SU-DHL-6 (cell line): ENCODE measurements around the gene LDB3.

Experiments
- H2AFZ ChIP-seq: fragments of 200-600 bp; sonication (generic); 2 replicates; pipeline ENCODE4 v1.6.1; 2014; ENCODE audit warnings: low read depth, mild to moderate bottlenecking, moderate library complexity, mixed read lengths, antibody characterized with exemption, low read length; ENCODE audit not compliant: severe bottlenecking
- H3F3A ChIP-seq: fragments of 200-600 bp; shearing (Covaris generic); 2 replicates; pipeline ENCODE4 v1.6.0; 2016; ENCODE audit warnings: antibody characterized with exemption, mild to moderate bottlenecking; ENCODE audit not compliant: insufficient read depth
- H3K27ac ChIP-seq: fragments of 200-600 bp; sonication (generic); 2 replicates; pipeline ENCODE4 v1.5.1; 2016; ENCODE audit warnings: low read depth, mild to moderate bottlenecking, low read length, moderate library complexity, mixed read lengths
- H3K27me3 ChIP-seq: fragments of 200-600 bp; sonication (generic), shearing (Covaris generic); 2 replicates; pipeline ENCODE4 v1.6.0; 2014; ENCODE audit warnings: mild to moderate bottlenecking, low read length
- H3K36me3 ChIP-seq: fragments of 200-600 bp; sonication (generic); 2 replicates; pipeline ENCODE4 v1.6.1; 2014; ENCODE audit warnings: mild to moderate bottlenecking, low read length, mixed read lengths
- H3K4me2 ChIP-seq: fragments of 300-600, 200-600 bp; shearing (Covaris generic), sonication (generic); 2 replicates; pipeline ENCODE4 v1.6.0; 2014; ENCODE audit warnings: low read length, low read depth, mild to moderate bottlenecking; ENCODE audit not compliant: poor library complexity, severe bottlenecking
- H3K4me3 ChIP-seq: fragments of 200-600 bp; sonication (generic); 2 replicates; pipeline ENCODE4 v1.5.1; 2014; ENCODE audit warnings: antibody characterized with exemption, low read length, mild to moderate bottlenecking, mixed read lengths; ENCODE audit not compliant: insufficient read depth, poor library complexity, severe bottlenecking
- H3K79me2 ChIP-seq: fragments of 200-600 bp; sonication (generic); 2 replicates; pipeline ENCODE4 v1.6.1; 2014; ENCODE audit warnings: mild to moderate bottlenecking, low read length, moderate library complexity; ENCODE audit not compliant: insufficient read depth
- H3K9ac ChIP-seq: fragments of 200-600 bp; sonication (generic); 2 replicates; pipeline ENCODE4 v1.7.0; 2014; ENCODE audit warnings: mild to moderate bottlenecking, low read length
- H3K9me2 ChIP-seq: fragments of 200-600 bp; sonication (generic); replicated peaks from 2 replicates; pipeline ENCODE4 v1.6.1; 2014; ENCODE audit warnings: low read length; ENCODE audit not compliant: insufficient read depth
- H3K9me3 ChIP-seq: fragments of 200-600 bp; sonication (generic); 2 replicates; pipeline ENCODE4 v1.6.1; 2014; ENCODE audit warnings: low read length, mixed read lengths; ENCODE audit not compliant: insufficient read depth
- H4K20me1 ChIP-seq: fragments of 200-600 bp; sonication (generic); 2 replicates; pipeline ENCODE4 v1.6.1; 2014; ENCODE audit warnings: low read depth, mild to moderate bottlenecking, antibody characterized with exemption, low read length, moderate library complexity, mixed read lengths
- EZH2phosphoT487 ChIP-seq: fragments of 200-600 bp; sonication (generic), shearing (Covaris generic); conservative IDR thresholded peaks from 2 replicates; pipeline ENCODE4 v1.6.1; 2018; ENCODE audit warnings: mild to moderate bottlenecking, antibody characterized with exemption, low read length, moderate library complexity, mixed read lengths
- TF ChIP-seq, protein P1 (sequence below): fragments of 200-600 bp; sonication (generic); IDR thresholded peaks from one replicate; pipeline ENCODE4 v1.5.1; 2017; ENCODE audit warnings: antibody characterized with exemption, mild to moderate bottlenecking, low read length, moderate library complexity; ENCODE audit not compliant: insufficient read depth, poor library complexity, severe bottlenecking

Gene LDB3

DNA sequence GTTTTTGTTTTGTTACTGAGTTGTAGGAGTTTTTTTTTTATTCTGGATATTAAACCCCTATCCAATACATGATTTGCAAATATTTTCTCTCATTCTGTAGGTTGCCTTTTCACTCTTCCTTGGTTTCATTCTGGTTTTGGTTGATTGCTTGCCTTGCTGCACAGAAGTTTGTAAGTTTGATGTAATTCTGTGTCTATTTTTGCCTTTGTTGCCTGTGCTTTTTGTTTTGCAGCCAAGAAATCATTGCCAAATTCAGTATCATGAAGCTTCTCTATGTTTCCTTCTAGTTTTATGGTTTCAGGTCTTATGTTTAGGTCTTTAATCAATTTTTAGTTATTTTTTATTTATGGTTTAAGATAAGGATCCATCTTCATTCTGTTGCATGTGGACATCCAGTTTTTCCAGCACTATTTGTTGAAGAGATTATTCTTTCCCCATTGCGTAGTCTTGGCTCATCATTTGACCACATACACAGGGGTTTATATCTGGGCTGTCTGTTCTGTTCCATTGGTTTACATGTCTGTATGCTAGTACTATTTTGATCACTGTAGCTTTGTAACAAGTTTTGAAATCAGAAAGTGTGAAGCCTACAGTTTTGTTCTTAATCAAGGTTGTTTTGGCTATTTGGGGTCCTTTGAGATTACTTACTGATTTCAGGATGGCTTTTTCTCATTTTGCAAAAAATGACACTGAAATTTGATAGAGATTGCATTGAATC, 114.5 kb downstream of the LDB3 start:
- Histone ChIP-seq H3F3A (peaks cover 4% of the 10 kb centered on the region; the same call in 1 of the 2 replicates), H3K9me2 (no peaks in the 10 kb centered on the region), H3K27ac (no peak overlapping the region), H2AFZ (no peak overlapping the region), H3K9ac (no peak overlapping the region), H4K20me1 (no peaks in the 10 kb centered on the region), H3K79me2 (peaks cover 82% of the 10 kb centered on the region), H3K27me3 (no peaks in the 10 kb centered on the region), H3K36me3 (no peaks in the 10 kb centered on the region), H3K4me2 (no peak overlapping the region), H3K4me3 (no peak overlapping the region), H3K9me3 (no peaks in the 10 kb centered on the region)
- TF ChIP-seq EZH2phosphoT487, result no peak
- TF ChIP-seq, protein P1, sequence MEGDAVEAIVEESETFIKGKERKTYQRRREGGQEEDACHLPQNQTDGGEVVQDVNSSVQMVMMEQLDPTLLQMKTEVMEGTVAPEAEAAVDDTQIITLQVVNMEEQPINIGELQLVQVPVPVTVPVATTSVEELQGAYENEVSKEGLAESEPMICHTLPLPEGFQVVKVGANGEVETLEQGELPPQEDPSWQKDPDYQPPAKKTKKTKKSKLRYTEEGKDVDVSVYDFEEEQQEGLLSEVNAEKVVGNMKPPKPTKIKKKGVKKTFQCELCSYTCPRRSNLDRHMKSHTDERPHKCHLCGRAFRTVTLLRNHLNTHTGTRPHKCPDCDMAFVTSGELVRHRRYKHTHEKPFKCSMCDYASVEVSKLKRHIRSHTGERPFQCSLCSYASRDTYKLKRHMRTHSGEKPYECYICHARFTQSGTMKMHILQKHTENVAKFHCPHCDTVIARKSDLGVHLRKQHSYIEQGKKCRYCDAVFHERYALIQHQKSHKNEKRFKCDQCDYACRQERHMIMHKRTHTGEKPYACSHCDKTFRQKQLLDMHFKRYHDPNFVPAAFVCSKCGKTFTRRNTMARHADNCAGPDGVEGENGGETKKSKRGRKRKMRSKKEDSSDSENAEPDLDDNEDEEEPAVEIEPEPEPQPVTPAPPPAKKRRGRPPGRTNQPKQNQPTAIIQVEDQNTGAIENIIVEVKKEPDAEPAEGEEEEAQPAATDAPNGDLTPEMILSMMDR, result no peak

GRCh38 chr10:86785037-86785436, 116.7 kb downstream of the LDB3 start:
- H3K27me3 ChIP-seq, result no peaks in the 10 kb centered on the region
- H3K36me3 ChIP-seq, result no peaks in the 10 kb centered on the region
- no peak overlapping the region for H3K27ac ChIP-seq
- no peaks in the 10 kb centered on the region for H3K9me3 ChIP-seq
- peaks cover 83% of the 10 kb centered on the region for H3K79me2 ChIP-seq
- no peak overlapping the region for H2AFZ ChIP-seq
- no peak overlapping the region for H3K4me3 ChIP-seq
- H3K9me2 ChIP-seq, result no peaks in the 10 kb centered on the region
- TF ChIP-seq, protein P1, result no peak
- TF ChIP-seq EZH2phosphoT487, result no peak
- no peak overlapping the region for H3K9ac ChIP-seq
- H3K4me2 ChIP-seq, result no peak overlapping the region
- peaks cover 4% of the 10 kb centered on the region; the same call in 1 of the 2 replicates for H3F3A ChIP-seq
- H4K20me1 ChIP-seq, result no peaks in the 10 kb centered on the region
